DOHH2 (cell line): ENCODE results near the gene TNN.

ENCODE experiments used
- H3F3A ChIP-seq: fragments of 200-600 bp; sonication (generic), shearing (Covaris generic); 2 replicates; pipeline ENCODE4 v1.6.0; 2016; ENCODE audit warnings: antibody characterized with exemption, mild to moderate bottlenecking; ENCODE audit not compliant: control insufficient read depth, insufficient read depth
- H3K27ac ChIP-seq: fragments of 200-600 bp; sonication (generic); 2 replicates; pipeline ENCODE4 v1.5.1; 2014; ENCODE audit warnings: low read depth, mild to moderate bottlenecking, low read length, moderate library complexity
- H3K27me3 ChIP-seq: fragments of 200-600 bp; sonication (generic); 2 replicates; pipeline ENCODE4 v1.6.1; 2014; ENCODE audit warnings: mild to moderate bottlenecking, low read length, mixed read lengths; ENCODE audit not compliant: control insufficient read depth
- H3K36me3 ChIP-seq: fragments of 200-600 bp; sonication (generic); 2 replicates; pipeline ENCODE4 v1.6.1; 2014; ENCODE audit warnings: mild to moderate bottlenecking, low read length, moderate library complexity, mixed read lengths; ENCODE audit not compliant: control insufficient read depth
- H3K4me1 ChIP-seq: fragments of 200-600 bp; sonication (generic); 2 replicates; pipeline ENCODE4 v1.6.1; 2014; ENCODE audit warnings: mild to moderate bottlenecking, low read length, mixed read lengths; ENCODE audit not compliant: control insufficient read depth
- H3K4me2 ChIP-seq: fragments of 200-600 bp; sonication (generic); 2 replicates; pipeline ENCODE4 v1.6.0; 2014; ENCODE audit warnings: mild to moderate bottlenecking, low read length, moderate library complexity
- H3K4me3 ChIP-seq: fragments of 200-600 bp; sonication (generic); 2 replicates; pipeline ENCODE4 v1.5.1; 2014; ENCODE audit warnings: mild to moderate bottlenecking, low read length, mixed read lengths
- H3K79me2 ChIP-seq: fragments of 200-600 bp; sonication (generic); 2 replicates; pipeline ENCODE4 v1.6.1; 2014; ENCODE audit warnings: mild to moderate bottlenecking, low read length, mixed read lengths; ENCODE audit not compliant: control insufficient read depth
- H3K9me2 ChIP-seq: fragments of 200-600 bp; sonication (generic); replicated peaks from 2 replicates; pipeline ENCODE4 v1.6.1; 2014; ENCODE audit warnings: mild to moderate bottlenecking, low read length, mixed read lengths; ENCODE audit not compliant: control insufficient read depth
- H3K9me3 ChIP-seq: fragments of 200-600 bp; sonication (generic); 2 replicates; pipeline ENCODE4 v1.6.1; 2014; ENCODE audit warnings: antibody characterized with exemption, low read length, mixed read lengths; ENCODE audit not compliant: control insufficient read depth, insufficient read depth
- H4K20me1 ChIP-seq: fragments of 200-600 bp; sonication (generic); 2 replicates; pipeline ENCODE4 v1.6.0; 2014; ENCODE audit warnings: low read depth, mild to moderate bottlenecking, antibody characterized with exemption, low read length, moderate library complexity; ENCODE audit not compliant: control insufficient read depth, insufficient read depth
- CTCF ChIP-seq: fragments of 200-600 bp; sonication (generic); IDR thresholded peaks from one replicate; pipeline ENCODE4 v1.5.1; 2014; ENCODE audit warnings: antibody characterized with exemption, mild to moderate bottlenecking, low read depth, low read length; ENCODE audit not compliant: poor library complexity, severe bottlenecking
- EZH2phosphoT487 ChIP-seq: fragments of 200-600 bp; sonication (generic); IDR thresholded peaks from 2 replicates; pipeline ENCODE4 v1.6.1; 2017; ENCODE audit warnings: borderline replicate concordance, mild to moderate bottlenecking, antibody characterized with exemption, low read length, moderate library complexity, mixed read lengths

Gene TNN

DNA sequence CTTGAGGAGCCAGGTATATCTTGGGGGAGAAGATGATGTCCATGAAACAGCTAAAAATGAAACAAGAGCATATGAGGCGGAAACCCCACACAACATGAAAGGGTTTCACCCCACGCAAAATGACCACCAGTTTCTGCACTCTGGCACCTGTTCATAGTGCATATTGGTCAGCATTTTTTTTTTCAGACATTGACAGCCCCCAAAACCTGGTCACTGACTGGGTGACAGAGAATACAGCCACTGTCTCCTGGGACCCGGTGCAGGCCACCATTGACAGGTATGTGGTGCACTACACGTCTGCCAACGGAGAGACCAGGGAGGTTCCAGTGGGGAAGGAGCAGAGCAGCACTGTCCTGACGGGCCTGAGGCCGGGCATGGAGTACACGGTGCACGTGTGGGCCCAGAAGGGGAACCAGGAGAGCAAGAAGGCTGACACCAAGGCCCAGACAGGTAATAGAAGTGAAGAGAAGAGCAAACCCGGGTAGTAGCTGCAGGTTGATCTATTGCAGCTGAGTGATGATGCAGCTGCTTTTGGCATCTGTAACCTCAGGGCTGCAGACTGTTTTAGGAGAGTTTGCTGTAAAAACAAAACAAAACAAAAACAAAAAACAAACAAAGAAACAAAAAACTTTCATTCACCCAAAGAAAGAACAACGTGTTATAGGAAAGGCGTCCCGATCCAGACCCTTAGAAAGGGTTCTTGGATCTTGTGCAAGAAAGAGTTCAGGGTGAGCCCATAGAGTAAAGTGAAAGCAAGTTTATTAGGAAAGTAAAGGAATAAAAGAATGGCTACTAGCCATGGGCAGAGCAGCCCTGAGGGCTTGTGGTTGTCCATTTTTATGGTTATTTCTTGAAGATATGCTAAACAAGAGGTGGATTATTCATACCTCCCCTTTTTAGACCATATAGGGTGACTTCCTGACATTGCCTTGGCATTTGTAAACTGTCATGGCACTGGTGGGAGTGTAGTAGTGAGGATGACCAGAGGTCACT lies 51.0 kb downstream of the TNN start:
- no peaks in the 10 kb centered on the region for H4K20me1 ChIP-seq
- H3K9me2 ChIP-seq, result no peaks in the 10 kb centered on the region
- no peaks in the 10 kb centered on the region for H3F3A ChIP-seq
- H3K36me3 ChIP-seq, result no peaks in the 10 kb centered on the region
- TF ChIP-seq CTCF (no peak), EZH2phosphoT487 (no peak)
- H3K4me1 ChIP-seq, result no peaks in the 10 kb centered on the region
- H3K4me2 ChIP-seq, result no peak overlapping the region
- no peak overlapping the region for H3K4me3 ChIP-seq
- H3K9me3 ChIP-seq, result no peaks in the 10 kb centered on the region
- no peak overlapping the region for H3K27ac ChIP-seq
- H3K27me3 ChIP-seq, result peaks cover 19% of the 10 kb centered on the region; the same call in 1 of the 2 replicates
- H3K79me2 ChIP-seq, result no peaks in the 10 kb centered on the region

DNA sequence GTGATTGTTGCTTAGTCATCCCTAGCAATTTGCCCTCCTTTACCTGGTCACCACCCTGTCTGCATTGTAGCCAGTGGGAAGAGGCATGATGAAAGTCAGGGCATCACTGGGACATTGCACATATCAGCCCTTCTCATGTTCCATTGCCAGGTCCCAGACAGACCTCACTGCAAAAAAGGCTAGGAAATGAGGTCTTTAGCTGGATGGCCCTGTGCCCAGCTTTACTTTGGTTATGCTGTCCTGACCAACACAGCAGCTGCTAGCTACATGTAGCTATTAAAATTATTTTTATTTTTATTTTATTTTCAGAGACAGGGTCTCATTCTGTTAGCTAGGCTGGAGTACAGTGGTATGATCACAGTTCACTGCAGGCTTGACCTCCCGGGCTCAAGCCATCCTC lies 52.9 kb downstream of the TNN start:
- Histone ChIP-seq H3K27me3 (peaks cover 12% of the 10 kb centered on the region; the same call in 1 of the 2 replicates), H3K9me3 (no peaks in the 10 kb centered on the region), H3K9me2 (no peaks in the 10 kb centered on the region), H4K20me1 (no peaks in the 10 kb centered on the region), H3K4me3 (no peak overlapping the region), H3K79me2 (no peaks in the 10 kb centered on the region), H3K27ac (no peak overlapping the region), H3K4me2 (no peak overlapping the region), H3K36me3 (no peaks in the 10 kb centered on the region), H3K4me1 (no peaks in the 10 kb centered on the region), H3F3A (no peaks in the 10 kb centered on the region)
- TF ChIP-seq EZH2phosphoT487, result no peak
- no peak for TF ChIP-seq CTCF

GRCh38 chr1:175124861-175125260 lies 57.2 kb downstream of the TNN start:
- H3K9me2 ChIP-seq, result no peaks in the 10 kb centered on the region
- peaks cover 1% of the 10 kb centered on the region for H3K4me1 ChIP-seq
- H3K36me3 ChIP-seq, result no peaks in the 10 kb centered on the region
- no peaks in the 10 kb centered on the region for H3K79me2 ChIP-seq
- no peak overlapping the region for H3K4me3 ChIP-seq
- H3K27ac ChIP-seq, result no peak overlapping the region
- H3K27me3 ChIP-seq, result peaks cover 3% of the 10 kb centered on the region; the same call in 1 of the 2 replicates
- H3K9me3 ChIP-seq, result no peaks in the 10 kb centered on the region
- no peaks in the 10 kb centered on the region for H4K20me1 ChIP-seq
- TF ChIP-seq EZH2phosphoT487, result no peak
- no peak for TF ChIP-seq CTCF
- no peak overlapping the region for H3K4me2 ChIP-seq
- H3F3A ChIP-seq, result no peaks in the 10 kb centered on the region
